Kidney capillary endothelial cell (primary cell): ENCODE data around the gene PDGFRA.

Experiments used
- DNase-seq: peaks from one replicate; pipeline ENCODE4 v3.0.0-alpha.2; 2018; ENCODE audit warnings: low spot score

The PDGFRA gene

DNA sequence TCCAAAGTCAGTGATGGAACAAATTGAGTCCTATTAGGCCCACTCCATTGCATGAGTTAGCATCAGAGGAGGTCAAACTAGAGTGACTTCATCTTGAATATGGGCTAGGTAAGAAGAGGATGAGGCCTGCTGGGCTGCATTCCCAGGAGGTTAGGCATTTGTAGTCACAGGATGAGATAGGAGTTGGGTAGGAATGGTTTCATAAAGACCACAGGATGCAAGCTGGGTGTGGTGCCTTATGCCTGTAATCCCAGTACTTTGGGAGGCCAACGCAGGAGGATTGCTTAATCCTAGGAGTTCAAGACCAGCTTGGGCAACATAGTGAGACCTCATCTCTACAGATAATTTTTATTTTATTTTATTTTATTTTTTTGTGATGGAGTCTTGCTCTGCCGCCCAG lies 26.8 kb downstream of the PDGFRA start:
- no peak for DNase-seq

DNA sequence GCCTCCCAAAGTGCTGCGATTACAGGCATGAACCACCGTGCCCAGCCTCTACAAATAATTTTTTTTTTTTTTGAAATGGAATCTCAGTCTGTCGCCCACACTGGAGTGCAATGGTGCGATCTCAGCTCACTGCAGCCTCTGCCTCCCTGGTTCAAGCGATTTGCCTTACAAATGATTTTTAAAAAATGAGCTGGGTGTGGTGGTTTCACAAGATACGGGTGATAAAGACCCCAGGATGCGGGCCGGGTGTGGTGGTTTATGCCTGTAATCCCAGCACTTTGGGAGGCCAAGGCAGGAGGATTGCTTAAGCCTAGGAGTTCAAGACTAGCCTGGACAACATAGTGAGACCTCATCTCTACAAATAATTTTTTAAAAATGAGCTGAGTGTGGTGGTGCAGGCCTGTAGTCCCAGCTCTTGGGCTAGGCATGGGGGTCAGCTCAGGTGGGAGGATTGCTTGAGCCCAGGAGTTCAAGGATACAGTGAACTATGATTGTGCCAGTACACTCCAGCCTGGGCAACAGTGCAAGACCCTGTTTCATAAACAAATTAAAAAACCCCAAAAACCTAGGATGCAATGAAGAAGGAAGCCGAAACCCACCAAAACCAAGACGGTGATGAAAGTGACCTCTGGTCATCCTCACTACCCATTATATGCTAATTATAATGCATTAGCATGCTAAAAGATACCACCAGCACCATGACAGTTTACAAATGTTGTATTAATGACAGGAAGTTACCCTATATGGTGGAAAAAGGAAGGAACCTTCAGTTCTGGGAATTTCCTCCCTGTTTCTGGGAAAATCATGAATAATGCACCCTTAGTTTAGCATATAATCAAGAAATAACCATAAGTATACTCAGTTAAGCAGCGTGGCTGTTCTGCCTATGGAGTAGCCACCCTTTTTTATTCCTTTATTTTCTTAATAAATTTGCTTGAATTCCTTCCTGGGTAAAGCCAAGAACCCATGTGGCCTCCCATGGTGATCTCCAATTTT lies 27.7 kb downstream of the PDGFRA start:
- DNase-seq = no peak

GRCh38 chr4:54265366-54265765 lies 36.3 kb downstream of the PDGFRA start:
- DNase-seq = no peak

DNA sequence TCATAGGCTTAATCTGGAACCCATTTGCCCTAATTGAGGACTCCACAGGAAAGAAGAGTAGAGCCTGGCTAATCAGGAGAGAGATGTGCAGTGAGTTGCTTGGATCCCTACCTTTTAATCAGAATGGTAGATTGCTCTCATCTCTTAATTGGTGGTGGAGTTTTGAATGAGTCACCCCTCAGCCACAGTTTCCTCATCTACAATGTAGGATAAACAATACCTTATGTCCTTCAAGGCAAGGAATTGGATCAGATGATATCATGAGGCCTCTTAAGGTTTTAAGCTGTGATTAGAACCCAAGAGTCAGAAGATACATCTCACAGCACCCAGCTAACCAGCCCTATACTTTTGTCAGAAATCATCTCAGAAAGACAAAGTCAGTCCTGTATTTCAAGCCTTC lies 39.1 kb downstream of the PDGFRA start:
- DNase-seq = no peak

GRCh38 chr4:54271464-54271863 lies 42.4 kb downstream of the PDGFRA start:
- no peak for DNase-seq

DNA sequence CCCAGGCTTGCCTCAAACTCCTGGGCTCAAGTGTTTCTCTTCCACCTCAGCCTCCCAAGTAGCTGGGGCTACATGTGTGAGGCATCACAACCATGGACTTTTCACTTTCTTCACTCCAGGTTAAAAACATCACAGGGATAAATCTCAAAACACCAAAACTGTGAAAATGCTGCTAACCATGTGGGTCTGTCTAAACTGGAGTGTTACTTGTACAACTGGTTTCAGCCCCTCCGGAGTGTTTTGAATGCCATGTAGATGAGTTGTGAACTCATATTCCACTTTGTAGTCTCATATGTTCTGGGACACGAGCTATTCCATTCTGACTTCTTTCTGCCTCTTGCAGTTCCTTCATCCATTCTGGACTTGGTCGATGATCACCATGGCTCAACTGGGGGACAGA lies 43.0 kb downstream of the PDGFRA start:
- DNase-seq = no peak

DNA sequence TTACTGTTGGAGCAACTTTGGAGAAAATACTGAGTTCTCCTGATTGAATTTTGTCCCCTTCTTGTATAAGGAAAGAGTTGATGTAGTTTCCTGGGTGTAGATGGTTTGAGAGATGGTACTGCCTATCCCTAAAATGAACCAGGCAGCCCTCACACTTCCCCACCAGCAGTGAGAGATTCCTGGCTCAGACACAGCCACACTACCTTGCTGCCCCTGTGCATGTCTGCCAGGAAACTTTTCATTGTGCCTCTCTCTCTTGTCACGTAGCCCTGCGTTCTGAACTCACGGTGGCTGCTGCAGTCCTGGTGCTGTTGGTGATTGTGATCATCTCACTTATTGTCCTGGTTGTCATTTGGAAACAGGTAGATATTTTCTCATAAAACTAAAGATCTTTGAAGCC lies 45.2 kb downstream of the PDGFRA start:
- no peak for DNase-seq

GRCh38 chr4:54274795-54275665 lies 45.9 kb downstream of the PDGFRA start:
- no peak for DNase-seq

DNA sequence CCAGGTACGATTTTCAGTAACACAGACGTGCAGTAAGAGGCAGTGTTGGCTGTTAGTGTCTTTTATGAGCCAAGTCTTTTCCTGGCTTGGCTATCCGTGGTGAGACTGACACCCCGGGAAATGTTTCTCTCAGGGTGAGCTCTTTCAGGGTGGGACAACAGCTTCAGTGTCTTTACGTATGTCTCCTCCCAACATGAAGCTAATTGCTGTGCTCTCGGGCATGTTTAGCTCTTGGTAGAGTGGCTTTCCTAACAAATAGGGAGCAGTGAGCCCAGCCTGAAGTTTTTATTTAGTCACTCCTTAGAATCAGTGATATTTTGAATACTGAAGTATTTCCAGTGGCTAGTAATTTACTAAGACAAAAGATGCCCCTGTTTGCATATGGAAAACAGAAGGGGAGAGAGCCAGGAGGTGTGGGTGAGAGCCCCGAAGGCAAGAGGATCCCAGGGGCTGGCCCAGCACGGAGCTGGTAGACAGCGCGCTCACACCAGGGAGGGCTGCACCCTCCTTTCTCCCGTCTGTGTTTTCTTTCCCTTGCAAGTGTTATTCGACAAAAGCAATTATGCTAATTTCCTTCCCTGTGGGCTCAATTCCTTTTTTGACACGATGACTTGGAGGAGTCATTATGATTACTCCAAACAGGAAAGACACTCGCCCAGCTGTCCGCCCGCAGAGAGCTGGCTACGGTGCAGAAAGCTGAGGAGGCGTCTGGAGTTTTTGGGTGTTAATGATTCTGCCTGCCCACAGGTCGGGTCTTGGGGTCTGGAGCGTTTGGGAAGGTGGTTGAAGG lies 47.7 kb downstream of the PDGFRA start:
- DNase-seq = peak; percentile 9

DNA sequence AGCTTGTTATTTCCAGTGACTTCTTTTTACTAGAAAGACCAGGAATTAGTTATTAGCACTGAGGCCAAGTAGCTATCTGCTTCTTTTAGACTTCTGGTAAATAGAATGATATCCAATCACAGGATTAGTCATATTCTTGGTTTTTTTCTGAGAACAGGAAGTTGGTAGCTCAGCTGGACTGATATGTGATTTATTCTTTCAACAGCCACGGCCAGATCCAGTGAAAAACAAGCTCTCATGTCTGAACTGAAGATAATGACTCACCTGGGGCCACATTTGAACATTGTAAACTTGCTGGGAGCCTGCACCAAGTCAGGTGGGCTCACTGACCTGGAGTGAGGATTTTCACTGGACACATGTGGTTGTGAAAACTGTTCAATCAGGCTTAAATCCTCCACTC lies 48.6 kb downstream of the PDGFRA start:
- peak; percentile 85 for DNase-seq

DNA sequence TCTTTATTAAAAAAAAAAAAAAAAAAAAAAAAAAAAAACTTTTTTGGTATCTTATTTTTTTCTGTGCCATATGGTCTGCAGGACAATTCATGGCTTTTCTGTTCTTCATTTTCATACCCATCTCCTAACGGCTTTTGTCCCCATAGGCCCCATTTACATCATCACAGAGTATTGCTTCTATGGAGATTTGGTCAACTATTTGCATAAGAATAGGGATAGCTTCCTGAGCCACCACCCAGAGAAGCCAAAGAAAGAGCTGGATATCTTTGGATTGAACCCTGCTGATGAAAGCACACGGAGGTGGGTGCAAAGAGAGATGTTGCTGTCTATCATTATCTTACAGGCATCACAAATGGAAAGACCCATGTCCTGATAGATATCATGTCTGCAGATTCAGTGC lies 49.1 kb downstream of the PDGFRA start:
- no peak for DNase-seq

GRCh38 chr4:54281054-54281766 lies 52.1 kb downstream of the PDGFRA start:
- peak; percentile 80 for DNase-seq

- no peak for DNase-seq
Observed at GRCh38 chr4:54282837-54283236, 53.7 kb downstream of the PDGFRA start.

- no peak for DNase-seq
Observed at GRCh38 chr4:54289316-54289715, 60.2 kb downstream of the PDGFRA start.

GRCh38 chr4:54290980-54291379 lies 61.9 kb downstream of the PDGFRA start:
- no peak for DNase-seq

- no peak for DNase-seq
Observed at GRCh38 chr4:54296548-54297203, 67.6 kb downstream of the PDGFRA start.

GRCh38 chr4:54308110-54308509 lies 79.0 kb downstream of the PDGFRA start:
- no peak for DNase-seq

DNA sequence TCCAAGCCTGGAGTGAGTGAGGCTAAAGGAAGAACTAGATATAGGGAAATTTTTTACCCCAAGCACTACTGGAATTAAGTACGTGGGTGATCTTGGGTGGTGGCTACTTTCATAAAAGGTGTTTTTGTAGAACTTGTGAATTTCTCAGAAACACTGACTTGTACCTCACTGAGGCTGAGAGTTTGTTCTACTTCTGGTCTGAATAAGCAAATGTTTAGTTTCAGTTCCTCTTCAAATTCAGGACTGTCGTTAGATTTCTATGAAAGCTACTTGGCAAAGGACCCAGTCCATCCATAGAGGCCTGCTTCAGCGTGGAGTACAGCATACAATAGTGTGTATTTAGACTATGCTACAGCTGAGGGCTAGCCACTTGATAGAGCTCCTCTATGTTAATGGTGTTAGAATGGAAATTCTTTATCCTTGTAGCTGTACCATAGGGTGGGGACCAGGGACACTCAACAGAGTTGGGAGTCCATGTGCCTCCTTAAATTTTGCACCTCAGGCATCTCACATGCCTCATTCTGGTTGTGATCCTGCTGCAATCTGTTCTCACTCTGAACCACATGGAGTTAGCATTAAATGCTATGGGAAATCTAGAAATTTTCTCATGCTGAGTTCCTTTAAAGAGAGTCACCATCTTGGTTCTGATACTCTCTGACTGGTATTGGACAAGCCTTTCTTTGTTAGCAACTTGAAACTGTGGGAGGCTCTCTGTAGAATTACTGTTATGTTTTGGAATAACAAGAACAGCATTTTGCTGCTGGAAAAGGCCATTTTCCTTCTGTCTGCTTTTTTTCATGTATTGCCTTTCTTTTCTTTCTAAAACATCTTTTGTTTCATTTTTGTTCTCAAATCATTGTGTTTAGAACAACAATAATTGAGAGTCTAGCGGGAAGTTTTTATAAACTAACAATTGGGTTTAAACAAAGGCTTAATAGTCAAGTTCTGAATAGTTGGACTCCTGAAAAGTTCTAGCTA lies 86.8 kb downstream of the PDGFRA start:
- DNase-seq = no peak

- DNase-seq = no peak
Observed at GRCh38 chr4:54317690-54318089, 88.6 kb downstream of the PDGFRA start.

- DNase-seq = peak; percentile 51
Observed at GRCh38 chr4:54318904-54319303, 89.8 kb downstream of the PDGFRA start.
